ENCODE results near the gene BANF2.

The BANF2 gene

GRCh38 chr20:17757496-17757895 lies 57.7 kb downstream of the BANF2 start:
- no peak for TF ChIP-seq CTCF (IDR thresholded peaks at IDR 0.05)

GRCh38 chr20:17758010-17758409 lies 58.2 kb downstream of the BANF2 start:
- TF ChIP-seq CTCF (IDR thresholded peaks at IDR 0.05) = no peak

- TF ChIP-seq CTCF (IDR thresholded peaks at IDR 0.05) = no peak
These were observed 58.7 kb downstream of the BANF2 start for GRCh38 chr20:17758512-17758911.

- no peak for TF ChIP-seq CTCF (IDR thresholded peaks at IDR 0.05)
These were observed 59.7 kb downstream of the BANF2 start for GRCh38 chr20:17759449-17759848.

- no peak for TF ChIP-seq CTCF (IDR thresholded peaks at IDR 0.05)
These were observed 61.8 kb downstream of the BANF2 start for GRCh38 chr20:17761604-17762003.

GRCh38 chr20:17762243-17762872 lies 62.6 kb downstream of the BANF2 start:
- no peak for TF ChIP-seq CTCF (IDR thresholded peaks at IDR 0.05)

- no peak for TF ChIP-seq CTCF (IDR thresholded peaks at IDR 0.05)
These were observed 63.2 kb downstream of the BANF2 start for GRCh38 chr20:17762873-17763557.
